SH-SY5Y (cell line): Measurements from ENCODE around the gene TRIM6.

Experiments
- GATA2 ChIP-seq: IDR thresholded peaks from 2 replicates; pipeline ENCODE4 v1.6.1; 2011; ENCODE audit warnings: mild to moderate bottlenecking, low read depth, low read length
- GATA3 ChIP-seq: IDR thresholded peaks from 2 replicates; pipeline ENCODE4 v1.6.1; 2011; ENCODE audit warnings: low read depth, mild to moderate bottlenecking, low read length, moderate library complexity

Gene TRIM6, protein sequence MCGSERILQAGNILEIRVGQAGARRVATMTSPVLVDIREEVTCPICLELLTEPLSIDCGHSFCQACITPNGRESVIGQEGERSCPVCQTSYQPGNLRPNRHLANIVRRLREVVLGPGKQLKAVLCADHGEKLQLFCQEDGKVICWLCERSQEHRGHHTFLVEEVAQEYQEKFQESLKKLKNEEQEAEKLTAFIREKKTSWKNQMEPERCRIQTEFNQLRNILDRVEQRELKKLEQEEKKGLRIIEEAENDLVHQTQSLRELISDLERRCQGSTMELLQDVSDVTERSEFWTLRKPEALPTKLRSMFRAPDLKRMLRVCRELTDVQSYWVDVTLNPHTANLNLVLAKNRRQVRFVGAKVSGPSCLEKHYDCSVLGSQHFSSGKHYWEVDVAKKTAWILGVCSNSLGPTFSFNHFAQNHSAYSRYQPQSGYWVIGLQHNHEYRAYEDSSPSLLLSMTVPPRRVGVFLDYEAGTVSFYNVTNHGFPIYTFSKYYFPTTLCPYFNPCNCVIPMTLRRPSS

DNA sequence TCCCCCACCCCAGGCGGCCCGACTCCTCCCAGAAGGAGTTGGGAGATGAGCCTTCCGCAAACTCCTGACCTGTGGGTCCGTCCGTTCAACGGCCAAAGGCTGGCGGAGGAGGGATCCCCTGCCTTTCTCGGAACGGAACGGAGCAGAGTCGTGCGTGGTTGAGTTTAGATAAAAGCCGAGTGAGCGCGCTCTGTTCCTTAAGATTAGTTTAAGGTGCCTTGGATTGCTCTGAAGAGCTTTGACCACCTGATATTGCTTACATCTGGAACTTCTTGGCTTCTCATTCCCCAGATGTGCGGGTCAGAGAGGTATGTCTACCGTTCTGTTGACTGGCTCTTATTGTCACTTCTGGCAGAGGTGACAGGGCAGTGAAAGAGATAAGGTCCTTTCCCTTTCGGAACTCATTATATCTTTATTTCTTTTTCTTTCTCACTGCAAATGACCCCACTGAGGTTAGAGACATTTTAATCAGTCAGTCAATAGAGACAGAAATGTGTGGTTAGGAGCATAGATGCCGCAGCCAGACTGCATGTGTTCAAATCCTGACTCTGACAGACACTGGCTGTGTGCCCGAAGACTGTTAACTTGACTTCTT lies at the start of gene TRIM6:
TRIM6 (plus strand) TSS at position 31 of the 595 bp plus-strand sequence; CDS start at position 292, 261 bp downstream.
- TF ChIP-seq GATA2, result no peak
- TF ChIP-seq GATA3, result no peak

DNA sequence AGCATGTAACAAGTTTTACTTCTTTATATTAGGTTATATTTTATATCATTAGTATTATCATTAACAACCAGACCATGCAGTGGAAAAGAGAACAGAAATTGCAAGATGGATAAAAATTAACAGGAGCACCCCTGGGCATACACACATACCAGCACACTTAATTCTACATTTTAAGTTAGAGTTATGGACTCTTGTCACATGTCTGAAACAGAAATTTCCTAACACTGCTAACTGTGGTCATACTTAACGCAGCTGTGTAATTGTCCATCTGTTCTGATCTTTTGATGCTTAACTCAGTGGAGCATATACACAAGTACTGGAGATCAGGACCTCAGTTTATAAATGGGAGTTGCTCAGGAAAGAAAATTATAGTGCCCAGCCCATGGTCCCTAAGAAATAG lies 48.5 kb upstream of the TRIM6 start:
- TF ChIP-seq GATA2 (no peak), GATA3 (no peak)

DNA sequence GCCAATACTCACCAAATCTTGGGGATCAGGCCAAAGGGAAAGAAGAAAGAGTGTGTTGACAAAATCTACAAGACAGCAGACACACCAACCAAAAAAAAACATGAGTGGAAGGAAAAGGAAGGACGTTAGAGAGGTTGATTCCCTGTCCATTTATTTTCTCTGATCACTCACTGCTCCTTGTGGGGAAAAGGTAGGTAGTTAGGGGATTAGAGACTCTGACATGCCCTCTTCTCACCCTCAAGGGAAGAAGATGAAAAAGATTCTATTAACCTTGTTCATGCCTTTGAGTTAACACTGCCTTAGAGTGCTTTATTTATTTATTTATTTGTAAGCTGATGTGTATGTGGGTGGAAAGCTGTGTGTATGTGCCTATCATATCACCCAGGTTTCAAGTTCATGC lies 48.0 kb upstream of the TRIM6 start, which contains the start of gene OR52H1:
OR52H1 (minus strand) TSS at position 101 of the 400 bp plus-strand sequence. CDS start 3,035 bp downstream, outside the sequence.
- TF ChIP-seq GATA2 (no peak), GATA3 (no peak)

DNA sequence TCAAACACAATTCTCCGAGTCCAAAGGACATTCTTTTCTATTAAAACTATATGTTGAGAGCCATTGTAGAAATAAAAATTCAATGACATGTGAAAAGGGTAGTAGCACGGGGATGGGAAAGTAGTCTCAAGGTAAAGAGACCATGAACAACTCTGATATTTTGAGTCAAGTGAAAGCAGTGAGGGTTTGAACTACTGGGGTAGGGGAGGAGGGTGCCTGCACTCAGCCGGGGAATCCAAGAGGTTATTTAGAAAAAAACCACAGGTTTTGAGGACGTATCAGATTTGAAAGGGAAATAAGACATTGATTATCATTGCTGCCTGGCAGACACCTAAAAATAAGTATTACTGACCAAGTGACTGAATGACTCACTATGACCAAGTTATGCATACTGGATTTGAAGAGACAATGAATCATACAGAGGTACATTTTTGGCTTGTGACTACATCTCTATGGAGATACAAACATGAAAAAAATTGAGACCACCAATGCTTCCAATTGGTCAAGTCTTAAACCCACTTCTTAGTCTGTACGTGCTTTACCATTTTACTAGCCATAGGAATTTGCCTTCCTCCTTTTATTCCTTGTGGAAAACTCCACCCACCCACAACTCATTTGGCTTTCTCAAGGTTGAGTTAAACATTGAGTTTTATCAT lies 45.9 kb upstream of the TRIM6 start:
- no peak for TF ChIP-seq GATA2
- no peak for TF ChIP-seq GATA3

DNA sequence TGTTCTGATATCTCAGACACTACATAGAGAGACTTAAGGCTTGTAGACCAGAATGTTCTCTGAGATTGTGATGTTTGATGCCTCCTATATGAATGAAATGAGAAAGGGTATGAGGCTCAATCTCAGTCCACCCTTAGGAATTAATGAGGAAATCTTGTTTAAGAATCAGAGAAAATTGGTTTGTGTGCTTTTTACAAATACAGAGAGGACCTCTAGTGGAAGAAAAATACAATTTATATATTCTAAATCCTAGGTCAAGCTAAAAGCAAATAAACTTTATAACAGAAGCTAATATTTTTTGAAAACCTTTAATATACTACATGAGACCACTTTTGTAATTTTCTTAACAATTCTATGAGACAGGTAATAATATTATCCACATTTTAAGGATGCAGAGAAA lies 43.1 kb upstream of the TRIM6 start:
- TF ChIP-seq GATA3, result no peak

DNA sequence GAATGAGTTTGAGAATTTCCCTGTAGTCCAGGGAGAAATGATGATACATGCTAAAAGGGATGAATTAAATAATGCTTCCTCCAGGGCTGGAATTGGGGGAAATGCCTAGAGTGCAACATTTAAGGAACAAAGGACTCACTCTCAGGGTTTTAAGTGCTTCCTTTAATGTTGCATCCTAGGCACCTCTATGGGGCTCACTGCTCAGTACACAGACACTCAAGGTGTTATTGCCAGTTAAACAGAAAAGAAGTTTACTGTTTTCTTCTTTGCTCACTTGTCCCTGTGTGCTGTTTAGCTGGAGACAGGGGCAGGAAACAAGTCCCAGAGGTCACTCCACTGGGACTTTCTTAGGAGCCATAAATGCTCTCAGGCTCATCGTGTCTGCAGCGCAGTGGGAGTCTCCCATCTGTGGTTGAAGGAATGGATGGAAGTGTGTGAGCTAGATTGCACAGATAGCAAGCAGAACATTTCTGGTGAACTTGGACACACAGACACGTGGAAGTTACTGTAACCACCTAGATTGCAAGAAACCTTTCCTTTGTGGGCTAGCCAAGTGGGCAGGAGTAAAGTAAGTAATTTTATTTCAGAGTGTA lies 39.7 kb upstream of the TRIM6 start:
- TF ChIP-seq GATA3 (no peak), GATA2 (no peak)

DNA sequence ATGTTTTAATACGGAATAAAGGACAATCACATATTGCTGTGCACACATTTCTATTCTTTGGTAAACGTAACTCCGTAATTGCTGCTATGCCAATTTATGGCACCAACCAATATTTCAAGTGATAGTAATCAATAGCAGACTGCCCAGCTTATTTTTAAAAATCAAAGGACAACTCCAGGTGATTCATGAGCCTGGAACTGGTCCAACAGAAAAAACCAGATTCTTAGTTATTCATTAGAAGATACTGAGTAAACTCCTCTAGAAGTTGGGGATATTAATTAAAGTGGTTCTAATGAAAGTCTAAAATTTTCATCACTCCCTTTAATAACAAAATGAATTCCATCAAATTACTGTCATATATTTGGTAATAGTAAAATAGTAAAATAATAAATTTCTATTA lies 38.7 kb upstream of the TRIM6 start:
- no peak for TF ChIP-seq GATA3
- no peak for TF ChIP-seq GATA2

DNA sequence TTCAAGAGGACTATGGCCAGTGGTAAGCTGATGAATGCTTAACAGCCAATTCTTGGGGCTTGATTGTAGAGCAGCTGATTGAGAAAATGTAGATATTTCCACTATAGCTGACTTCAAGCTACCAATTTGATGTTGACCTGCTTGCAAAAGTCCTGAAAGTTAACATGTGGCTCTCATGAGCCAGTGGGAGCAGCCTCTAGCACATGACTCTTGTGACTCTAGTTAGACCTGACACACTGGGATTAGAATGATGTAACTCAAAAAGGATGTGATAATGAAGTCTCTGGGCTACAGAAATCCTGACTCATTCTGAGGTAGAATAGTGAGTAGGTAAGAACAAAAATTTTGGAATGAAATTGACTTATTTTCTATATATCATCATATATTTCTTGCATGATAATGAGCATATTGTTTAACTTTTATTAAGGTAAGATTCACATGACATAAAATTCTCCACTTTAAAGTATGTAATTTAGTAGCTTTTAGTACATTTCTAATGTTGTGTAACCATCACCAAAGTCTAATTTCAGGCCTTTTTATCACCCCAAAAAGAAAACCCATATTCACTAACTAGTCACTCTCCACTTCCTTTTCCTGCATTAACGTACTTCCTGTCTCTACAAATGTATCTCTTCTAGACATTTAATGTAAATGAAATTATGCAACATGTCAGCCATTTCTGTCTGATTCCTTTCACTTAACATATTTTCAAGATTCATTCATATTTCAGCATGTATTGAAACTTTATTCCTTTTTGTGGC lies 32.0 kb upstream of the TRIM6 start:
- TF ChIP-seq GATA3, result no peak
- no peak for TF ChIP-seq GATA2

DNA sequence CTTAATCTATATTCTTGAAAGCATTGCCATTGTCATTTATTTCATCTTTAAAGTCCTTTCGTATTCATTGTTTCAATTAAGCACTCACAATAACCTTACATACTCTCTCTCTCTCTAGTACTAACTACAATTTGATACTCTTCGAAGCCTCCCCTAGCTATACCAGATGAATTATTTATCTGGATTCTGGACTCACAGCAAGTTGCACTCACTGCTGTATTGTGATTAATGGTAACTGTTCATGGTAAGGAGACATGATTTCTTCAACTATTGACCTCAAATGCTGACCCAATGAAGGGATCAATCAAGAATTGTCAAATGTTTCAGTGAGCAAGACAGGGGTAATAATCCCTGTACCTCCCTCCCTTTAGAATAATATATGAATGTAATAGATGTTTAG lies 21.8 kb upstream of the TRIM6 start:
- no peak for TF ChIP-seq GATA2

DNA sequence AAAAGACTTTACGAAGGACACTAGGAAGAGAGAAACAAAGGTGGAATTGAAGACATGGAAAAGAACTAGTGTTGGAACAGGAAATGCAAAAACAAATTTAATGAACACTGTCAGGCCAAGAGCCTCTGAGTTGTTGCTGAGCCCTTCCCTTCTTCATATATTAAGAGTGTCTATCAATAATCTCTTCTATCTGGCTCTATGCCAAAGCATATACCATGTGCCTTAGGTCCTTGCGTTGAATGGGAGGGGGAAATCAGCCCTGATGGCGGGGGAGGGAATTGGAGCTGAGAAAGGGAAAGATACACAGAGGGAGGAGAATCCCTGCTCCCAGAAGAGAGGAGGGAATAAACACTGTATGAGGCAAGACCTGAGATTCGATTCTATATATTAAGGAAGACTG lies 21.3 kb upstream of the TRIM6 start:
- no peak for TF ChIP-seq GATA2
- TF ChIP-seq GATA3, result no peak

DNA sequence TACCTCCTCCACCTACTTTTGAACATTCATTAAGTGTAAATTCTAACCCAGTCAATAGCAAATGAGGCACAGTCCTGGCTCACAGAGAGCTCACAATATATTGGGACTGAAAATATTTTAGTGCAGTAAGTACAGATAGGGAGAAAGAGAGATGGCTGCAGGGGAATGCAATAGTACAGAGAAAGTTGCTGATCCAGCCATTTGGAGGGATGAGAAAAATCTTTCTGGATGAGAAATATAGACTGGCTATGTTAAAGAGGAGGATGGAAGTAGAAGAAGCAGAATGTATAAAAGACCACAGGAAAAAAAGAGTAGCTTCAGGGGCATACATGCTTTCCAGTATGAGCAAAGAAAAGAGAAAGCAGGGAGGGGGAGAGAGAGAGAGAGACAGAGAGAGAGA lies 19.3 kb upstream of the TRIM6 start:
- TF ChIP-seq GATA2, result no peak
- TF ChIP-seq GATA3, result no peak

DNA sequence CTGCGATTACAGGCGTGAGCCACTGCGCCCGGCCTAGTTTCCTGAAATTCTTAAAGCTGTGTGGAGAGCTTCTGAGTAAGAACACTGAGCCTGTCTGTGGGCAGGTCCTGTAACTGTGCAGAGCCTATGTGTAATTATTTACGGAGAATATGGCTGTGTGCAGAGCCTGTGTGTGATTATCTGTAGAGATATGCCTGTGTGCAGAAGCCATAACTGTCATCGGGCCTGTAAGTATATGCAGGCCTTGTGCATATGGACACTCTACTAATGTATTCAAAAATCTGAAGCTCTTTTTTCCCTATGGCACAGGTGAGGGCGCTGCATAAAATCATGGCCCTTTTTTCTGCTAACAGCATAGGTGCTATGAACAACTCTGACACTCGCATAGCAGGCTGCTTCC lies 15.9 kb upstream of the TRIM6 start, which contains the start of gene OR52B6:
OR52B6 (plus strand) TSS at position 301 of the 400 bp plus-strand sequence; CDS start at position 301, 0 bp downstream.
- no peak for TF ChIP-seq GATA3
- no peak for TF ChIP-seq GATA2

DNA sequence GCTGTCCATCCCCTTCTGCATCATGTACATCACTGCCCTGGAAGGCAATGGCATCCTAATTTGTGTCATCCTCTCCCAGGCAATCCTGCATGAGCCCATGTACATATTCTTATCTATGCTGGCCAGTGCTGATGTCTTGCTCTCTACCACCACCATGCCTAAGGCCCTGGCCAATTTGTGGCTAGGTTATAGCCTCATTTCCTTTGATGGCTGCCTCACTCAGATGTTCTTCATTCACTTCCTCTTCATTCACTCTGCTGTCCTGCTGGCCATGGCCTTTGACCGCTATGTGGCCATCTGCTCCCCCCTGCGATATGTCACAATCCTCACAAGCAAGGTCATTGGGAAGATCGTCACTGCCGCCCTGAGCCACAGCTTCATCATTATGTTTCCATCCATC lies 15.4 kb upstream of the TRIM6 start:
- TF ChIP-seq GATA3 (no peak), GATA2 (no peak)
